Measurements from ENCODE around the gene PCSK9. TPM values are rescaled to one million over a fixed set of nuclear protein-coding genes. Genes with fewer than 3 reads are reported as not detected.

Gene PCSK9
- polyA plus RNA-seq, 1 donor (not counting 4 experiments of a cell fraction or from before 2014, with no cell fraction given), result 61.7 TPM

DNA sequence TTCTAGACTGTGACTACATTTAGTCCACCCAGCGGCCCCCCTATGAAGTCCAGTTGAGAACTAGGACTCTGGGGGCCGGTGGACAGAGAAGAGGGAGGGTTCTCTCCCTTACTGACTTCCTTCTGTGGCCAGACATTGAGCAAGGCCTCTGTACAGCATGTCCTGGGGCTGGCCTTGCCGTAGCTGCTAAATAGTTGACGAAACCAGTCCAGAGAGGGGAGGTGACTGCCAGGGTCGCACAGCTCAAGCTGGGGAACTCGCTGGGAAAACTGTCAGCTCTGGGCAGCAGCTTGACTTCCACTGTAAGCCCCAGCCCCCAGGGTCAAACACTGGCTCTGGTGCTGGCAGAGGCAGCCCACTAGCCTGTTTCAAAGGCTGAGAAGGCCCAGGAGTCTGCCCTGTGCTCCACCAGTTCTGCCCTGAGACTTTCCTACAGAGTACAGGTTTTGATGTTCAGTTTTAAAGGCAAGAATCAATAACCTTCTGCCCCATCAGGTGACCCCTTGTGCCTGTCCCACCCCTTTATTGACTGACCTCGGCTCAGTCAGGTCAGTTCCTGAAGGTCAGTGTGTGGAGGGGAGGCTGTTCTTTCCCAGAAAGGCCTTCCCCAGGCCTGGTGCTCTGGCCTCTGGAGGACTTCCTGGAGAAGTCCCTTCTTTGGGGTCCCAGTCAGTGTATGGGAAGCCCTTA lies 14.1 kb downstream of the PCSK9 start:
- dilution Hi-C loops (cut with MboI; ENCODE audit: extremely low pct_ligation_motif_present, low sequenced_read_pairs), result no loop called here
- Histone ChIP-seq H4K20me1 (ENCODE audit: control insufficient read depth, extremely low read depth, insufficient read depth, low read length) (peaks cover 28% of the 10 kb centered on the region), H3K79me2 (ENCODE audit: control insufficient read depth, insufficient read depth, low read length) (peaks cover 70% of the 10 kb centered on the region), H3K36me3 (ENCODE audit: control insufficient read depth in 2 of 2, extremely low read depth in 1 of 2, insufficient read depth in 2 of 2, low read length in 2 of 2) (peaks cover 48 to 64% of the 10 kb centered on the region in 2 experiments), H2AFZ (ENCODE audit: control insufficient read depth, low read length) (no peak overlapping the region), H3K4me3 (ENCODE audit: control insufficient read depth in 2 of 3, extremely low read depth in 1 of 3, insufficient read depth in 2 of 3, low read depth in 1 of 3, low read length in 3 of 3) (no peak overlapping the region), H3K4me1 (ENCODE audit: control insufficient read depth, extremely low read depth, insufficient read depth, low read length) (peaks cover 21% of the 10 kb centered on the region), H3K4me2 (ENCODE audit: control insufficient read depth, extremely low read depth, insufficient read depth, low read depth, low read length) (no peak overlapping the region), H3K27ac (ENCODE audit: control insufficient read depth, insufficient read depth, low read length) (no peak overlapping the region), H3K9me3 (ENCODE audit: control insufficient read depth, low read depth, low read length) (no peaks in the 10 kb centered on the region), H3K9me1 (ENCODE audit: control insufficient read depth, extremely low read depth, insufficient read depth, low read length) (peaks cover 5% of the 10 kb centered on the region), H3K27me3 (ENCODE audit: control insufficient read depth, extremely low read depth, insufficient read depth, low read length) (no peaks in the 10 kb centered on the region), H3K9ac (ENCODE audit: control insufficient read depth, extremely low read depth, insufficient read depth, low read length) (no peak overlapping the region)
- TF ChIP-seq, protein P1, sequence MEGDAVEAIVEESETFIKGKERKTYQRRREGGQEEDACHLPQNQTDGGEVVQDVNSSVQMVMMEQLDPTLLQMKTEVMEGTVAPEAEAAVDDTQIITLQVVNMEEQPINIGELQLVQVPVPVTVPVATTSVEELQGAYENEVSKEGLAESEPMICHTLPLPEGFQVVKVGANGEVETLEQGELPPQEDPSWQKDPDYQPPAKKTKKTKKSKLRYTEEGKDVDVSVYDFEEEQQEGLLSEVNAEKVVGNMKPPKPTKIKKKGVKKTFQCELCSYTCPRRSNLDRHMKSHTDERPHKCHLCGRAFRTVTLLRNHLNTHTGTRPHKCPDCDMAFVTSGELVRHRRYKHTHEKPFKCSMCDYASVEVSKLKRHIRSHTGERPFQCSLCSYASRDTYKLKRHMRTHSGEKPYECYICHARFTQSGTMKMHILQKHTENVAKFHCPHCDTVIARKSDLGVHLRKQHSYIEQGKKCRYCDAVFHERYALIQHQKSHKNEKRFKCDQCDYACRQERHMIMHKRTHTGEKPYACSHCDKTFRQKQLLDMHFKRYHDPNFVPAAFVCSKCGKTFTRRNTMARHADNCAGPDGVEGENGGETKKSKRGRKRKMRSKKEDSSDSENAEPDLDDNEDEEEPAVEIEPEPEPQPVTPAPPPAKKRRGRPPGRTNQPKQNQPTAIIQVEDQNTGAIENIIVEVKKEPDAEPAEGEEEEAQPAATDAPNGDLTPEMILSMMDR (optimal IDR thresholded peaks at IDR 0.05 in 1 of 3, IDR thresholded peaks at IDR 0.05 in 1 of 3, conservative IDR thresholded peaks at IDR 0.05 in 1 of 3; ENCODE audit: extremely low read depth in 1 of 3, insufficient read depth in 2 of 3, low read length in 3 of 3), result no peak
- TF ChIP-seq EZH2 (IDR thresholded peaks at IDR 0.05; ENCODE audit: low read length), result no peak
- no peak for DNase-seq (ENCODE audit: low read depth, low spot score)
- FAIRE-seq, result no peak

DNA sequence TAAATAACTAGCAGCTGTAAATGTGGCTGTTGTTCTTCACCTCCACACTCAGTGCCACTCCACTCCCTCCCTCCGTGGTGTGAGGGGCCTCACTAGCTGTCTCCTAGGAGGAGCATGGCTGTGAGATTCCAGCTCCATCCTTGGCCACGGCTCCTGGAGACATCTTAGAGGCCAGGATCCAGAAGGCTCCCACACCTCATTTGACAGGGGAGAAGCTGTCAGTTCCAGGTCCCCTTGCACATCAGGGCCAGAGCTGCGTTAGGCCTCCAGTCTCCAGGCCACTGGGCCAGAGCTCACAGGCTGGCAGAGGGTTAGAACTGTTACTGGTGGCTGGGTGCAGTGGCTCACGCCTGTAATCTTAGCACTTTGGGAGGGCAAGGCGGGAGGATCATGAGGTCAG lies 15.0 kb downstream of the PCSK9 start:
- H3K9me1 ChIP-seq (ENCODE audit: control insufficient read depth, extremely low read depth, insufficient read depth, low read length), result peaks cover 5% of the 10 kb centered on the region
- no peak overlapping the region for H3K9ac ChIP-seq (ENCODE audit: control insufficient read depth, extremely low read depth, insufficient read depth, low read length)
- no peak for FAIRE-seq
- dilution Hi-C loops (cut with MboI; ENCODE audit: extremely low pct_ligation_motif_present, low sequenced_read_pairs), result no loop called here
- H3K79me2 ChIP-seq (ENCODE audit: control insufficient read depth, insufficient read depth, low read length), result peaks cover 61% of the 10 kb centered on the region
- peaks cover 20% of the 10 kb centered on the region for H4K20me1 ChIP-seq (ENCODE audit: control insufficient read depth, extremely low read depth, insufficient read depth, low read length)
- H3K27ac ChIP-seq (ENCODE audit: control insufficient read depth, insufficient read depth, low read length), result no peak overlapping the region
- peaks cover 29% of the 10 kb centered on the region for H3K4me1 ChIP-seq (ENCODE audit: control insufficient read depth, extremely low read depth, insufficient read depth, low read length)
- peaks cover 48 to 62% of the 10 kb centered on the region in 2 experiments for H3K36me3 ChIP-seq (ENCODE audit: control insufficient read depth in 2 of 2, extremely low read depth in 1 of 2, insufficient read depth in 2 of 2, low read length in 2 of 2)
- no peak overlapping the region for H2AFZ ChIP-seq (ENCODE audit: control insufficient read depth, low read length)
- H3K9me3 ChIP-seq (ENCODE audit: control insufficient read depth, low read depth, low read length), result no peaks in the 10 kb centered on the region
- DNase-seq (ENCODE audit: low read depth, low spot score), result no peak
- no peak overlapping the region for H3K4me2 ChIP-seq (ENCODE audit: control insufficient read depth, extremely low read depth, insufficient read depth, low read depth, low read length)
- TF ChIP-seq, protein P1 (optimal IDR thresholded peaks at IDR 0.05 in 1 of 3, IDR thresholded peaks at IDR 0.05 in 1 of 3, conservative IDR thresholded peaks at IDR 0.05 in 1 of 3; ENCODE audit: extremely low read depth in 1 of 3, insufficient read depth in 2 of 3, low read length in 3 of 3), result no peak
- no peaks in the 10 kb centered on the region for H3K27me3 ChIP-seq (ENCODE audit: control insufficient read depth, extremely low read depth, insufficient read depth, low read length)
- H3K4me3 ChIP-seq (ENCODE audit: control insufficient read depth in 2 of 3, extremely low read depth in 1 of 3, insufficient read depth in 2 of 3, low read depth in 1 of 3, low read length in 3 of 3), result no peak overlapping the region

Data from keratinocyte (primary cell).